SU-DHL-6 (cell line): ENCODE data around the gene CCR5AS.

Experiments
- CTCF ChIP-seq: fragments of 200-600 bp; sonication (generic); IDR thresholded peaks from one replicate; pipeline ENCODE4 v1.5.1; 2017; ENCODE audit warnings: antibody characterized with exemption, mild to moderate bottlenecking, low read length, moderate library complexity; ENCODE audit not compliant: insufficient read depth, poor library complexity, severe bottlenecking
- EZH2phosphoT487 ChIP-seq: fragments of 200-600 bp; sonication (generic), shearing (Covaris generic); conservative IDR thresholded peaks from 2 replicates; pipeline ENCODE4 v1.6.1; 2018; ENCODE audit warnings: mild to moderate bottlenecking, antibody characterized with exemption, low read length, moderate library complexity, mixed read lengths

GRCh38 chr3:46321461-46322104 is 85.3 kb downstream of the CCR5AS start:
- TF ChIP-seq CTCF (no peak), EZH2phosphoT487 (no peak)
